GM21786 (cell line): ENCODE results near the gene CORO1C.
"Not testable (repeated sequence)": the region's sequence is repeated elsewhere in the genome, so short reads cannot be mapped to it uniquely, and the experiment has no call there.

Experiments
- ATAC-seq: cut with Tn5 transposase; IDR thresholded peaks from one replicate; pipeline ENCODE4 v1.9.1; 2021; ENCODE audit not compliant: unreplicated experiment

Gene CORO1C

DNA sequence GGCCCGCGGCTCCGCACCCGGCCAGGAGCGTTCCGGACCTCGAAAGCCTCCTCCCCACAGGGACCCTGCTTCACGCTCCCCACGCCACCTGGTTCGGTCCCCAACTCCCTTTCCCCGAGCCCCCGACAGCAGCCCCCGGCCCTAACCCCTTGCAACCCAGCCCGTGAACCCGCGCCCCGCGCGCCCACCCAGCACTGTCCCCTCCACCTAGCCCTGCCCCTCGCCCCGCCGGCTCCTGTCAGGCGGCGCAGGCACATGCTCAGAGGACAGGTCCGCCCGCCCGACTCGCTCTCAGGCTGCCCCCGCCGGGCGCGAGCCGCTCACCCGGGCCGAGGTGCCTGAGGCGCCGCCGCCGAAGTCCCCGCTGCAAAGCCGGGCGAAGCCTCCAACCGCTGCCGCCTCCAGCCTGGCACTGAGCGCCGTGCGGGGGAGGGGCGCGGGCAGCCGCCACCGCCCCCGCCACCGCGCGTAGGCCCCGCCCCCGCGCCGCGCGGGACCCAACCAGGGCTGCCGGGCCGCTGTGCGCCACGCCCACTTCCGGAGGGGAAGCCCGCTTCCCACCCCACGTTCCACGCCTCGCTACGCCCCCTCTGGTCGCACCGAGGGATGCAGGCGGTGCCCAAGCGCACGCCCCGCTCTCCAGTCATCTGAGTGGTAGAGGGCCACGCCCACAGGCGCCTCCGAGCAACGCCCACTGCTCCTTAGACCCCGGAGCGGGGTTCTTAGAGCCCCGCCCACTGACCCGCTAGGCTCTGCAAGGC lies at the start of gene CORO1C:
Gene CORO1C (minus strand): TSS at position 414 of the 761 bp plus-strand sequence. CDS start 30,200 bp downstream, outside the sequence.
- ATAC-seq, result peak; percentile 70

DNA sequence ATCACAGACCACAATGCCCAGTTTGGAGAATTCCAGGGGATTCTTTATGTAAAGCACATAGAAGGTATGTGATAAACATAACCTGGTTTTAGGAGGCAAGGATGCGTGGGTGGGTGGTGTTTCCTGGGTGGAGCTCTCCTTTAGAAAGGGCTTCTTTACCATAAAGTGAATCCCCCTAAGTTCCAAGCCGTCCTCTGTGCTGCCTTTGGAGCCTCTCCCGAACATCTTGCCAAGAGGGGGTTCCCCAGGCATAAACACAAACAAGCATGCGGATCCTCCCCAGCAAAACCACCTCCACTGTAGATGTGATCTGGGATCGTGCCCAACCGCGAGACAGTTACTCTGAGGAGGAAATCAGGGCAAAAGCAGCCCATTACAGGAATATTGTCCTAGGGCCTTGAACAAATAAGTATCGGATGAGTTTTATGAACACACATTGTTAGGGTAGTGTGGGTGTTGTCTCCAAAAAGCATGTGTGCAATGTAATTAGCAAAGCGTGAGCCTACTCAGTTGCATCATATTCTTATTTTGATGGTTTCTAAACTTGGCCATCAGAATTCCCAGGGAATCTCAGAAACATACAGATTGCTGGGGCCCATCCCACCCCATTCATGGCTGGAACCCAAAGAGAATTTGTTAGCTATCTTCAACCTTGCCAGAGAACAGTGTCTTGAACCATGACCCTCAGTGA lies 48.8 kb upstream of the CORO1C start:
- ATAC-seq, result no peak

DNA sequence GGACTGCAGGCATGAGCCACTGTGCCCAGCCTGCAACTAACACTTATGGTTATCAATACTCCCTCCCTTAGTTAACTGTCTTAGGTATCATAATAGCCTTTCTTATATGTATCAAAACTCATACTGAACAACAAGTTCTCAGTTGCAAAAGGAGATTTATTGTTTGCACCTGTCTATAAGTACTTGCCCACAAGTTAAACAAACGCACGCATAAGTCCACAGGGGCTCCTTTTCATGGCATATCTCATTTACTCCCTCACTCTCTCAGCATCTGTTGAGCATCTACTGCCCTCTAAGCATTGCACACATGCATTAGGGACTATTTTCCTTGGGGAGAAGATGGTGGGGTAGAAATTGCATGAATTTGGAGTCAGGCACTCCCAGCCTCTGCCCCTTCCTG lies 46.7 kb upstream of the CORO1C start:
- ATAC-seq, result no peak

DNA sequence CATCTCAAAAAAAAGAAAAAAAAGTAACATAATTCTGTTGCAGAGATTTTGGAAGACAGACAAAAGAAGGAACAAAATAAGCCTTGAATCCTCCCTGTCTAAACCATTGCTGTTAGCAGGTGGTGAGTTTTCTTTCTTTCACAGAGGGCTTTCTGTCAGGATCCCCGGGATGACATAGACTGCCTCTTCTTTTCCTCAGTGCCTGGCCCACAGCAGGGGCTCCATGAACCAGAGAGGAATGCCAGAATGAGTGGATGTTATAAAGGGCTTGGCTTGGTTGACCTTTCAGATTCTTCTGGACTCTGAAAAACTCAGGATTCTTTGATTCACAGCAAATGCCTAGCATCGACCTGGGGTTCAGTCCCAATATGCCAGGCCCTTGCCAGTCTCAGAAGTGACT lies 45.8 kb upstream of the CORO1C start:
- no peak for ATAC-seq

DNA sequence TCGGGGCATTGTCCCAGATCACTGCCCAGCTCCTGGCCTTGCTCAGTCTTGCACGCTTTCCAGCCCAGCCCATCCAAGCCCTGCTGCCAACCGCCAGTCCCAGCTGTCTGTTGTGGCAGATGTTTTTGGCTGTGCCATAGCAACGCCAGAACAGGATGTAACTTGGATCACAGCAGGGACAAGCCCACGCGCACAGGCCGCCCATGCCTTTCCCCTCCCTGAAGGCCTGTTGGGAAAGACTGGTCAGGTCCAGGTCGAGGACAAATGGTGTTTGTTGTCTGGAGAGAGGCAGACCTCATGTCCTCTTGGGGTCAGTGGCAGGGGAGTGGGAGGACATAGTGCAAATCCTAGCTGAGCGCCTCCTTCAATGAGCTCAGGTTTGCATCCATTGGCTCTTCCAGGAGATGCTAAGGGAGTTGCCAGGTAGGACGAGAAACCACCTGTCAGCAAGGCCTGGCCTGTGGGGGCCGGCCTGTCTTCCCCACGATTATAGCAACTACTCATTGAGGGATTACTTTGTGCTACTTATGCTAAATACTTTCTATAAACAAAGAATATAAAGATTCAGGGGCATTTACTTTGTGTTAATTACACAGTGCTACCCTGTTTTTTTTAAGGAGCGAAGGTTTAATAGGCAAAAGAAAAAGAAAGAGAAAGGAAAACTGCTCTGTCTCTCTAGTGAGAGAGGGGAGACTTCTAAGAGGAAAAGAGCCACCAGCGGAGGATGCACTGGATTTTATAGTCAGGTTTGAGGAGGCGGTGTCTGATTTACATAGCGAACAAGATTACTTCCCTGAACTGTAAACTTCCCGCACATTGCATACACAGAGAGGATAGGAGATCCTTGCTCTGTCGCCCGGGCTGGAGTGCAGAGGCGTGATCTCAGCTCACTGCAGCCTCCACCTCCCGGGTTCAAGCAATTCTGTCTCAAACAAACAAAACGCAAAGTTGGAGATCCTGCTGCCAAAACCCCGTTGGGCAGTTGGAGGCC lies 42.8 kb upstream of the CORO1C start:
- no peak for ATAC-seq

DNA sequence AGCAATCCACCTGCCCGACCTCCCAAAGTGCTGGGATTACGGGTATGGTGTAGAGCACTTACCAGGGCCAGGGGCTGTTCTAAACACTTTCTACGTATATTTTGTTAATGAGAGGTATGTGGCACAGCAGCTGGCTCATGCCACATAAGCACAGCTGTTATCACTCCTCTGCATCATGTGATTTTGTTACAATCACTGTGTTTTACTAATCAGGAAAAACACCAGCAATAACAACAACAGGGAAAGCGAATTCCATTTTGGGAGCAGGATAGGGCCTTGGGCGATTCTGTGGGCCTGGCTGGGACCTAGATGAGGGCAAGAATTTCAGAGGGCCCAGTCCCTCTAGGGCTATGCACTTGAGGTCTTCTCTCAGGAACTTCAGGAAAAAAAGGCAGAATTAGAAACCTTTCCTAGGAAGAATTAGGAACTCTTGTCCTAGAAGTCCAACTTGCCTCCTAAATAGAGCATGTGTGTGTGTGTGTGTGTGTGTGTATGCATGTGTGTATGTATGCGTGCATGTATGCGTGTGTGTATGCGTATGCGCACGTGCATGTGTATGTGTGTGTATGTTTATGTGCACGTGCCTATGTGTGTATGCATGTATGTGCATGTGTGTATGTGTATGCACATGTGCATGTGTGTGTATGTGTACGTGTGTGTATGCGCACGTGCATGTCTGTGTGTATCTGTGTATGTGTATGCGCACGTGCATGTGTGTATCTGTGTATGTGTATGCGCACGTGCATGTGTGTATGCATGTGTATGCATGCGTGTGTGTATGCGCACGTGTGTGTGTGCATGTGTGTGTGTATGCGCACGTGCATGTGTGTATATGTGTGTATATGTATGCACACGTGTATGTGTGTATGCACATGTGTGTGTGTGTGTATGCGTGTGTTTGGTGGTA lies 41.8 kb upstream of the CORO1C start:
- no peak for ATAC-seq

DNA sequence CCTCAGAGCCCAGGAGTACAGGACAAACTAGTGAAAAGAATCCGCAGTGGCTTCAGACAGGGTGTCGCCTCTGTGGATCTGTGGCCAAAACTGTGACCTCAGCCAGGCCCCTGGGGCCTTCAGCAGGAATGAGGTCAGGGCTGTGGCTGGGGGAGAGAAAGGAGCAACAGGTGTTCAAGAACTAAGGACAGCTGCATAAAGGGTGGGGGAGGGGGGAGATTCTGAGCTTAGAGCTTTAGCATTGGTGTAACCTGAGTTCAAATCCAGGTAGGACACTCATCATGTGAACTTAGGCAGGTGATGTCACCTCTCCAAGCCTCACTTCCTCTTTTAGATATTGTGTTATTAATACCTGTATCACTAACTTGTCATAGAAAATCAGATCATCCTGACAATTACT lies 40.9 kb upstream of the CORO1C start:
- no peak for ATAC-seq

DNA sequence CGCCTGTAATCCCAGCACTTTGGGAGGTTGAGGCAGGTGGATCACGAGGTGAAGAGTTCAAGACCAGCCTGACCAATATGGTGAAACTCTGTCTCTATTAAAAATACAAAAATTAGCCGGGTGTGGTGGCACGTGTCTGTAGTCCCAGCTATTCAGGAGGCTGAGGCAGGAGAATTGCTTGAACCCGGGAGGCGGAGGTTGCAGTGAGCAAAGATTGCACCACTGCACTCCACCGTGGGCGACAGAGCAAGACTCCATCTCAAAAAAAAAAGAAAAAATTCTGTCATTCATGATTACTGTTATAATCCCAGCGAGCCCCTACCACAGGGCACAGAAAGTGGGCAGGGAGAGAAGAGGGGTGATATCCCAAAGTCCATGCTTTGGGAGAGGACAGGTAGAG lies 40.5 kb upstream of the CORO1C start:
- not testable (repeated sequence) for ATAC-seq

DNA sequence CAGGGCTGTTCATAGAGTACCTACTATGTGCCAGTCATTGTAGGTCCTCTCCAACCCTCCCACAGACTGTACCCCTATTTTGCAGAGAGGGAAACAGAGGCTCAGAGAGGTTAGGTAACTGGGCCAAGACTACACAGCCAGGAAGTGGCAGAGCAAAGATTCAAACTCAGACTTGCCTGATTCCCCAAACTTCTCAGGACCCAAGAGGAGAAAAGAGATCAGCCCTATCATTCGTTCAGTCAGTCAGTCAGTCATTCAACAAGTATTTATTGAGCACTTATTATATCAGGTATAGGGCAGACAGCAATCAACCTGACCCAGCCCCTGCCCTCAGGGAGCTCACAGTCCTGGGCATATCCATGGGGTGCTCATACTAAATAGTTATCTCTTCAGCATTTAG lies 39.6 kb upstream of the CORO1C start:
- no peak for ATAC-seq

DNA sequence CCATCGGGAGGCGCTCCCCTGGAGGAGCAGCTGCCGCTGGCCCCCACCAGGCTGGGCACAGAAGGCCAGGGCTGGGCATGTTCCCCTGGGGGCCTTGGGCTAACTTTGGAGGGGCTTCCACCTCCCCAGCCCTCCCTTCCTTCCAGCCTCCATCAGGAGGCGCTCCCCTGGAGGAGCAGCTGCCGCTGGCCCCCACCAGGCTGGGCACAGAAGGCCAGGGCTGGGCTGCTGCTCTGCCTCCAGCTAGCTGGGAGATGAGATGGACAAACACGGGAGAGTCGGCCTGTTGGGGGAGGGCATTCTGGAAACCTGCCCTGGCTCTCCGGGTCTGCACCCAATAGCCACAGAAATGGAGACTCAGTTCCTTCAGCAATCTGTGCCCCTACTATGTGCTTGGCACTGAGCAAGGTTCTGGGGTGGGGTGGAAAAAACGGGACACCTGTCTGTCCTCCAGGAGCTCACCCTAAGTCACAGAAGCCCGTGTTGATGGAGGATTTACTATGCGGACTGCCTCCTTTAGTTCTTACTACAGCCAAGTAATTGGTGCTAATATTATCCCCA lies 39.0 kb upstream of the CORO1C start:
- ATAC-seq, result no peak

DNA sequence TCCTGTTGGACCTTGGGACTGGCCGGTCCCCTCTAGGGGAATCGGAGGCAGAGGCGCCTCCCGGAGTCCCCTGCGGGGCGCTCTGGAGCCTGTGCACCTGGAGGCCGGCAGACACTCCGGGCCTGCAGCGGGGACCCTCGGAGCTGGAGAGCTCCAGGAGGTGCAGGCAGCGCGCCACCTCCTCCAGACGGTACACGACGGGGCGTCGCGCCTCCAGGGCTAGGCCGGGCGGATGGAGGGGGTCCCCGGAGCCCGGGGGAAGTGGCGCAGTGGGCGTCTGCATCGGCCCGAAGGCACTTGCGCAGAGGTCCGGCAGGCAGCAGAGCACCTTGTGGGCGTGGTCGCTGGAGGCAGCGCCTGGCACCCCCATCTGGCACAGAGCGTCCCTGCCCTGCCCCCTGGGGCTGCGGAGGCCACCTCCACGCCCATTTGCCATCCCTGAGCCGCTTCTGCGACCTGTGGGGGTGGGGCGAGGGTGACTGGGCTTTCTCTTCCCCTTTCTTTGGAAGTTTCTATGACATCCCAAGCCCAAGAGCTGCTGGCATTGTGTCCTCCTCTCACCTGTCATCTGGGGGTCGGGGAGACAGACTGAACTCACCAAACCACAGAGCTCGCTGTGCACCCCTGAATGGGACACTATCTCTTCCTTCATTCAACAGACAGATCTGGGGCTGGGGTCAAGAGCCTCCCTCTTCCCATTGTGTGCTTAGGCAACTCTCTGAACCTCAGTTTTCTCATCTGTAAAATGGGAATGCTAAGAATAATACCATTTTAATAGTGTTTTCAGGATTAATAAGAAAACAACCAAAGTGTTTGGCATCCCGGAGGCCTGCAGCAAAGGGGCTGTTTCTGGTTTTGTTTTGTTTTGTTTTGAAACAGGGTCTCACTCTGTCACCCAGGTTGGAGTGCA lies 37.5 kb upstream of the CORO1C start:
- no peak for ATAC-seq

DNA sequence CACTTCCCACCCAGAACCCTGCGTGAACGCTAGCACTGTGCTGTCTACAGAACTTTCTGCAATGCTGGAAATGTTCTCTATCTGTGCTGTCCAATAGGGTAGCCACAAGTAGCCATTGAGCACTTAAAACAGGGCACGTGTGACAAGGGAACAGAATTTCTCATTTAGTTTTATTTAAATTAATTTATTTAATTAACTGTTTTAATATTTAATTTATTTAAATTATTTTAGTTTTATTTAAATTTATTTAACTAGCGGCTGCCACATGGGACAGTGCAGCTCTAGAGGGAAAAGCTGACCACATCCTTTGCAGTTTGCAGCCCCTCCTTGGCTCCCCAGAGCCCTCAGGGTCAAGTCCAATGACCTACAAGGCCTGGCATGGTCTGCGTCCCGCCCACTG lies 35.0 kb upstream of the CORO1C start:
- ATAC-seq, result no peak

DNA sequence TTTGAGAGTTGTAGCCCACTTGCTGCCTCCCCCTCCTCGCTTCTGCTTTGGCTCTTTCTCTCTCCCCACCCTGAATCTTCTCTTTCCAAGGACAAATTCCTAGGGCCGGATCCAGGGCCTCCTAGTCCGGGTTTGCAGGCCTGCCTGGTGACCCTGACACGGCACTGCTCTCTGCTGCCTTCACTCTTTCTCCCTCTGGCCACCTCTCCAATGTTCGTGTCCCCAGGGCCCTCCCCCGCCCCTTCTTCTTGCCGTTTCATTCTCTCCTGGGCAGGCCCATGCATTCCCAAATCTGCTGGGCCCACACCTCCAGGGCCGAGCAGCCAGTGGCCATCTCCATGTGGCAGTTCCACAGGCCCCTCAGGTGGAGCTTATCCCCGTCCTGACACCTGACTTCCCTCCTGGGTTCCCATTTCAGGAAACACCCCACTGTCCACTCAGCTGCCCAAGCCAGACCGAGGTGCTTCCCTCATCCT lies 34.0 kb upstream of the CORO1C start:
- ATAC-seq, result no peak

DNA sequence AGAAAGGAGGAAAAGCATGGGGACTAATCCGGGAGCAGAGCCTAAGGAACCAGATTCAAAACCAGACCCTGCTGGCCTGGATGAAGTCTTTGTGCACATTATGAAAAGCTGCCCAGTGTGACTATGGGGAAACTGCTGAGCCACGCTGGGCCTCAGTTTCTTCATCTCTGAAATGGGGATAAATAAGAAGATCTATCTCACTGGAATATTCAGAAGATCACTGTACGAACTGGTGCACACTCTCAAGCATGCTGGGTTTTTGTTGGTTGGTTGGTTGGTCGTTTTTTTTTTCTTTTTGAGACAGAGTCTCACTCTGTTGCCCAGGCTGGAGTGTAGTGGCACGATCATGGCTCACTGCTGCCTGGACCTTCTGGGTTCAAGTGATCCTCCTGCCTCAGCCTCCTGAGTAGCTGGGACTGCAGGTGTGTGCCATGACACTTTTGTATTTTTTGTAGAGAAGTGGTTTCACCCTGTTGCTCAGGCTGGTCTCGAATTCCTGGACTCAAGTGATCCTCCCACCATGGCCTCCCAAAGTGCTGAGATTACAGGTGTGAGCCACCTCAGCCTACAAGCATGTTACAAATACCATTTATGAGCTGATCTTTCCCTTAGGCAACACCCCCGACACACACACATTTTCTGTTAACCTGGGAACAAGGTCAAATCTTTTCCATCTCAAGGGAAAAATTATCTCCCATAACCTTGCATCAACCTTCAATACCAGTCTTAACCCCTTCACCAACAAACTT lies 33.4 kb upstream of the CORO1C start:
- ATAC-seq, result no peak

DNA sequence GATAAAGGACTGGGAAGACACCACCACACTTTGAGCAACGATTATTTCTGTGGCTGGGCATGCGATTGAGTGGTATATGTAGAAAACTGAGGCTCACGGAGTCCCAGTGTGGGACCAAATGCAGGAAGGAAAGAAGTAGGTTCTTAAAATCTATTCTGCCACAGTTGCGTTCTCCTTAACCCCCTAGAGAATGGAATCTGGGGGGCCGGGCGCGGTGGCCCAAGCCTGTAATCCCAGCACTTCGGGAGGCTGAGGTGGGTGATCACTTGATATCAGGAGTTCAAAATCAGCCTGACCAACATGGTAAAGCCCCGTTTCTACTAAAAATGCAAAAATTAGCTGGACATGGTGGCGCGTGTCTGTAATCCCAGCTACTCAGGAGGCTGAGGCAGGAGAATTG lies 29.9 kb upstream of the CORO1C start:
- no peak for ATAC-seq

DNA sequence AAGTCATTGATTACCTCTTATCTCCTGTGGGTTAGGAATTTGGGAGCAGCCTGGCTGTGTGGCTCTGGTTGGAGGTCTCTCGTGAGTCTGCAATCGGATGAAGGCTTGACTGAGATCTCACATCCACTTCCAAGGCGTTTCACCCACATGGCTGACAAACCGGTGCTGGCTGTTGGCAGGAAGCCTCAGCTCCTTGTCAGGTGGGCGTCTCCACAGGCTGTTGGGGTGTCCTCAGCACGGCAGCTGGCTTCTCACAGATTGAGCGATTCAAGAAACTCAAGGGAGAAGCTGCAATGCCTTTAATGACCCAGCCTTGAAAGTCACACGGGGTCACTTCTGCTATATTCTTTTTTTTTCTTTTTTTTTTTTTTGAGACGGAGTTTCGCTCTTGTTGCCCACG lies 28.6 kb upstream of the CORO1C start:
- ATAC-seq, result no peak

DNA sequence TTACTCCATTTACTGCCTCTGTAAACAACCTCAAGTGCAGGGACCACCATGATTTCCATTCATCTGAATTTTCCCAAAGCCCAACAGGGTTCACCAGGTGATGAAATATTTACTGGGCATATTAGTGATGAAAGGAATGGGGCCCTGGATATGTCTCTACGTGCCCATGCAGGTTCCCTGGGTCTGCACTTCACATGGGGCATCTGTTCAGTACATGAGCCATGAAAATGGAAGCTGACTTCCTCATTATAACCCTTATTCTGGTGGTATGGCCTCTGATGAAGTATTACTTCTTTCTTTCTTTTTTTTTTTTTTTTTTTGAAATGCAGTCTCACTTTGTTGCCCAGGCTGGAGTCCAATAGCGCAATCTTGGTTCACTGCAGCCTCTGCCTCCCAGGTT lies 26.5 kb upstream of the CORO1C start:
- ATAC-seq, result no peak

DNA sequence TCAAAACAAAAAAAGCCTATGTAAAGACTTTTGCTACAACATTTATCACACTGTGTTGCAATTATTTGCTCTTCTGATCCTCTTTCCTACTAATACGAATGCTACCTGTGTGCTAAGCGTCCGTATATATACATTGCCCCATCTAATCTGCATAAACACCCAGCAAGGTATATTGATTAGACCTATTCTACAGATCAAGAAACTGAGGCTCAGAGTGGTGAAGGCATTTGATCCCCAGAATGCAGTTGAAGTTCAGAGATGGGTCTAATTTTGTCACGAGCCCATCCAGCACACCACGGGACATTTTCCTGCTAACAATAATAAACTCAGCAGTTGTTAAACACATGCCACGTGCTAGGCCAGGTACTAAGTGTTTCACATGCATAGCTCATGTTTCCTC lies 25.1 kb upstream of the CORO1C start:
- no peak for ATAC-seq
